ENCODE measurements around the gene ATXN1. TPM values are rescaled to one million over a fixed set of nuclear protein-coding genes. Genes with fewer than 3 reads are reported as not detected.

ATXN1 gene
- total RNA-seq, 2 experiments from 2014 or later, result 27.8 to 32.8 TPM

DNA sequence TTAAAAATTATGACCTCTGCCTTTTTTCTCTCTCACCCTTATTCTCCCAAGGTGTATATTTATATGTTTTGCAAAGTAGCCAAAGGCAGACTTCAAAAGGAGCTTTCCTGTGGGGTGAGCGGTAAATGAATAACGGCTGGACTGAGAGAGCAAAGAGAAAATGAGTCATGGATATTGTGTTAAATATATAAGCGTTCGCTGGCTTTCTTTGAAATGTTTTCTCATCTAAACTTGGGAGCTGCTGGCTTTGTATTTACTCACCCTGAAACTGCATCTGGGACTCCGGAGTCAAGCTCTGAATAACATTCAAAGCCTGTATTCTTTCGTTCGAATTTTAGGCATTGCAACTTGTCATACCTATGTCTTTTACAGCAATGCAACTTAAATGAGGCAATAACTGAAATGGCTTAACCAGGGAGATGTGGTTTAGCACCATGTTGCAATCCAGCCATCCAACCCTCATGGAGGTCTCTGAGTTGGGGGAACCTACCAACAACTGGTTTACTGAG is 32.0 kb downstream of the ATXN1 start:
- Mint-ChIP-seq H3K27me3 (no peaks in the 10 kb centered on the region), H3K36me3 (peaks cover 45% of the 10 kb centered on the region), H3K27ac (peak overlapping the region; percentile 45), H3K4me3 (no peak overlapping the region), H3K4me1 (peaks cover 72% of the 10 kb centered on the region), H3K9me3 (no peaks in the 10 kb centered on the region)
- no peak for DNase-seq

DNA sequence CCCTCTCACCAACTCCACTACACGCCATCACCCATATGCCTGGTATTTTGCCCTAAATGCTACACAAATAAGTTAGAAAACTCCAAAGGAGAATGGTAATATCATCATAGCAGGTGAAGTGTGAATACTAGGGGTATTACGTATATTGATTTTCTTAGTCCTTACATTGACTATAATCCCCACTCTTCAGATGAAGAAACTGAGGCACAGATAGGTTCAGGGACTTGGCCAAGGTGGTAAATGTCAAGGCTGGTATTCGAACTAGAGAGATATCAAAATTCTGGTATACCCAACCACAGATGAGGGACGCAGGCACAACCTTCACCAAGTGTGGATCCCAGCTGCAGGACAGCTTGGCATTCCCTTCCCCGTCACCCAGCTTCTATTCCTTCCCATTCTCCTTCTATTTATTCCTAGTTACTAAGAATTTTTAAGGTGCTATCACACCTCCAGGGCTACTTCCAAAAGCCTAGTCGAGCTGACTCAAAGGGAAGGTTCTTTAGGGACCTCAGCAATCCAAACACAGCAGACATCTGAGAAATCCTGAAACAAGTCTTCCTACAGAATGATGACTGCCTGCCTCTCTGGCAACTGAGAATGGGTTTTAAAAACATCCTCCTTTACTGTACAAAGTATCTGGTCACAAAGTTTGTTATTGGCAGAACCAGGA is 32.6 kb downstream of the ATXN1 start:
- Mint-ChIP-seq H3K9me3 (no peaks in the 10 kb centered on the region), H3K27me3 (no peaks in the 10 kb centered on the region), H3K4me1 (peaks cover 75% of the 10 kb centered on the region), H3K27ac (no peak overlapping the region), H3K4me3 (no peak overlapping the region), H3K36me3 (peaks cover 39% of the 10 kb centered on the region)
- no peak for DNase-seq

DNA sequence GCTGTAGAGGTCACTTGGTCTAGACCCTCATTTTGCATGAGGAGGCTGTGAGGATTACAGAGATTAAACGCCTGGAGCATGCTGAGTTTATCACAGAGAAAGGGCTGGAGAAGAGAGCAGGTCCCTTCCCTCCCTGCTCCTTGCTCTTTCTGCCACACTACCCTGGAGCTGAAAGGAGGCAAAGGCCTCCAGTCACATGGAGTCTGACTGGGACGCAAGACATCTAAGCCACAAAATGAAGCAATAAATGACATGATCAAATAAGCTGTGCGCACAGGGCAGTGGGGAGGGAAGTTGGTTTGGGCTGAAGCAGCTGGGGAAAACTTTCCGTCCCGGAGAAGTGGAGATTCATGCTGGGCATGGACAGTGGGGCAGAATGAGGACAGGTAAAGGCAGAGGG is 33.3 kb downstream of the ATXN1 start:
- Mint-ChIP-seq H3K27ac (no peak overlapping the region), H3K9me3 (no peaks in the 10 kb centered on the region), H3K4me1 (peaks cover 72% of the 10 kb centered on the region), H3K36me3 (peaks cover 34% of the 10 kb centered on the region), H3K4me3 (no peak overlapping the region), H3K27me3 (no peaks in the 10 kb centered on the region)
- no peak for DNase-seq

DNA sequence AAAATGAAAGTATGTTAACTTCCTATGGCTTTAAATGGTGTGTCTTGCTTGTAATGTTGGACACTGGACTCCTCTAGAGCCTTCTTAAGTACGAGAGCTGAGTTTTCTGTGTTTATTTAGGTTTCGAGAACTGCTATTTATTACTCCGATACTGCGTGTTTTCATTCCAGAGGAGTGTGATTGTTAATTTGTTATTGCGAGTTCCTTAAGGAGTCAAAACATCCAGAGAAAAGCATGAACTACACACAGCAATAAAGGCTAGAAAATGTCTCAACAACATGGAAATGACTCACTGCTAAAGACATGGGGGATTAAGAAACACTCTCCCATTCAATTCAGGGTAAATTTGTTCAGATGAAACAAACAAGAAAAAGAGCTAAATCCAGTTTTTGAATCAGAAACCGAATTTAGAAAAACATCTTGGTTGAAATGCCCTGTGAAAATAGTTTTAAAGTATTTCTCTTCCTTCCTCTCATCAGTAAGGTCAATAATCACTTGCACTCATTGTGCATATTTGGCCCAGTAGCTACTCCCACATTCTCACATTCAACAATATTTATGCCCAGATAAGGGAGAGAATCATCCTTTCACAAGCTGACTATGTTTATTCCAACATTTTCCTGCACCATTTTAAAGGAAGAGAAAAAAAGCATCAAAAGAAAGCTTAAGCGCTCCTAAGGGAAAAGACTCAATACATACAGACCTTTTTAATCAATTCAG is 36.0 kb downstream of the ATXN1 start:
- Mint-ChIP-seq H3K4me3 (no peak overlapping the region), H3K27ac (no peak overlapping the region), H3K36me3 (peaks cover 27% of the 10 kb centered on the region), H3K9me3 (no peaks in the 10 kb centered on the region), H3K4me1 (peaks cover 49% of the 10 kb centered on the region), H3K27me3 (no peaks in the 10 kb centered on the region)
- no peak for DNase-seq

DNA sequence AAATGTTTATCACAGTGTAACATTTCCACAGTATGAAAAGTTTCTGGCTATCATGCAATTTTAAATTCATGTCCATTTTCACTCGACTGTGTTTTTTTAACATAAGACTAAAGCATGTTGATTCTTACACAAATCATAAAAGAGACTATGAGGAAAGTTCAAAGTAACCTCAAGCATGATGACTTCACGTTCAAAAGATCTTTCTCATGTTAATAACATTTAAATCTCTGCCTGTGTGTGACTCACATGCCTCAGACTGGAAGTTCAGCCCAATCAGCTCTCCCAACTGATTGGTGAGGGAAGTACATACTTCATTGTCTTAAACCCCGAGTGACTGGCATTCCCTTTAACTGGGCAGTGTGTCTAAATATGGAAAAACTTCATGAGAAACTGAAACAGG is 37.4 kb downstream of the ATXN1 start:
- H3K4me1 Mint-ChIP-seq, result peaks cover 41% of the 10 kb centered on the region
- DNase-seq, result no peak
- no peaks in the 10 kb centered on the region for H3K27me3 Mint-ChIP-seq
- no peak overlapping the region for H3K27ac Mint-ChIP-seq
- peak overlapping the region; percentile 22 for H3K4me3 Mint-ChIP-seq
- H3K9me3 Mint-ChIP-seq, result no peaks in the 10 kb centered on the region
- H3K36me3 Mint-ChIP-seq, result peaks cover 16% of the 10 kb centered on the region

DNA sequence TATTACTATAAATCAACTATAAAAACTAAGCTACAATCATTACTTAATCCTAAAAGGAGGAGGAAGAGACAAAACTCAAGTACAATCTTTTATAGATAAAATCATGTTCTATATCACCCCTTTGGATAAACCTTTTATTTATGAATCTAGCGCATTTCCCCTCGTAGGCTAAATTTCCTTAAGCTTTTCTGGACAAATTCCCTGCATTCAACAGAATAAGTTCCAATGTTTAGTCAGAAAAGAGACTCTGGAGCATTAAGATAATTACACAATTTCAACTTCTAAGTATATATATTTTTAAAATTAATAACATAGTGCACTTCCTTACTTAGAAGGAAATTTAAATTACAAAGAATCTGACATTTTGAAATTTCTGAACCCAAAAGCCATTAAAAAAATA is 37.9 kb downstream of the ATXN1 start:
- peaks cover 15% of the 10 kb centered on the region for H3K36me3 Mint-ChIP-seq
- H3K4me3 Mint-ChIP-seq, result no peak overlapping the region
- H3K27me3 Mint-ChIP-seq, result no peaks in the 10 kb centered on the region
- no peaks in the 10 kb centered on the region for H3K9me3 Mint-ChIP-seq
- peaks cover 39% of the 10 kb centered on the region for H3K4me1 Mint-ChIP-seq
- H3K27ac Mint-ChIP-seq, result no peak overlapping the region
- DNase-seq, result no peak

DNA sequence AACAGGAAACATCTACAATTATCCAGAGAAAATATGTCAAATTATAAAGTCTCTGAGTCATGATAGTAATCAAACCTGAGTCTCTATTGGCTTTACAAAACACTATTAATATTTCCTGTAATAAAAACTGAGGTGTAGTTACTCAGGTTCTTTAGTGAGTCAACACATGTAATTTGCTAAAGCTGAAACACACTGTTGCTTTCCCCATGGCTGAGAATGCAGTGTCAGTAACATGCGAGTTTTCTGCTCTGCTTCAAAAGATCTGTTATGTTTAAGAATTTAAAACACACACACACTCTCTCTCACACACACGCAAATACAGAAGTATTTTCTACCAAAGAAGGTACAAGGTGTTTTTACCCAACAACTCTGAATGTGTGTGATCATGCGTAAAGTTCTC is 38.6 kb downstream of the ATXN1 start:
- Mint-ChIP-seq H3K27ac (no peak overlapping the region), H3K36me3 (peaks cover 11% of the 10 kb centered on the region), H3K4me3 (no peak overlapping the region), H3K4me1 (peaks cover 32% of the 10 kb centered on the region), H3K27me3 (no peaks in the 10 kb centered on the region), H3K9me3 (no peaks in the 10 kb centered on the region)
- DNase-seq, result no peak

DNA sequence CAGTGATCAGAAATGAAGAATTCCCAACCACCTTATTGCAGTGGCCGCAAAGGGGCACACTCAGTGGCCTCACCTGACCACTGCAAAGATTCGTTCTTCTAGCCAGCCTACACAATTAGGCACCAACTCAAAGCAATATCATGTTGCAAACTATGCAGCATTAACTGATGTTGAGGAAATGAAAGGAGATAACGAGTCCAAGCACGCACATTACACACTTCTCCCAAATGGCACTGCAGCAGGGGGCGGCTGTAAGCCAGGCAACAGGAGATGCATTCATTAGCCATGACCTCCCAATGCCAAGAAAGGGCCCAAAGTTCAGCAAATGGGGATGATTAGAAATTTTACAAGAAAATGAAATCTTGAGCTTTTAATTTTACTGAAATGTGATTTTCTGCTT is 39.3 kb downstream of the ATXN1 start:
- peaks cover 12% of the 10 kb centered on the region for H3K36me3 Mint-ChIP-seq
- peaks cover 33% of the 10 kb centered on the region for H3K4me1 Mint-ChIP-seq
- no peak for DNase-seq
- H3K27ac Mint-ChIP-seq, result no peak overlapping the region
- H3K4me3 Mint-ChIP-seq, result no peak overlapping the region
- H3K27me3 Mint-ChIP-seq, result no peaks in the 10 kb centered on the region
- H3K9me3 Mint-ChIP-seq, result no peaks in the 10 kb centered on the region

DNA sequence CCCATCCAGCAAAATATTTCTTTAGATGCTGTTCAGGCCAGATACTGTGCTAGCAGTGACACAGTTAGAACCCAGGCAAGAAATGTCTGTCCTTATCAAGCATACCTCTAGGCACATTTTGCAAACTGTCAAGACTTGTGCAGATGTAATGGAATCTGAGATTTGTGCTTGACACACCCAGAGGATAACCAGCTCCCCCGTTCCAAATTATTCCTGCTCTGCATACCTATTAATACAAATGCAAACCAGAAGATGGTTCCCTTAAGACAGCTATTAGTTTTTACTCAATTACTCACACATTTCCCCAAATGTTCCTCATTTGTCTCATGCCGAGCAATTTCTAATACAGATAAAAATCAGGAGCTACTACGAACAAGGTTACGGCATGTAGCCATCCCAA is 40.4 kb downstream of the ATXN1 start:
- Mint-ChIP-seq H3K36me3 (peaks cover 19% of the 10 kb centered on the region), H3K27me3 (no peaks in the 10 kb centered on the region), H3K9me3 (no peaks in the 10 kb centered on the region), H3K4me3 (no peak overlapping the region), H3K4me1 (peaks cover 27% of the 10 kb centered on the region), H3K27ac (no peak overlapping the region)
- DNase-seq, result no peak

DNA sequence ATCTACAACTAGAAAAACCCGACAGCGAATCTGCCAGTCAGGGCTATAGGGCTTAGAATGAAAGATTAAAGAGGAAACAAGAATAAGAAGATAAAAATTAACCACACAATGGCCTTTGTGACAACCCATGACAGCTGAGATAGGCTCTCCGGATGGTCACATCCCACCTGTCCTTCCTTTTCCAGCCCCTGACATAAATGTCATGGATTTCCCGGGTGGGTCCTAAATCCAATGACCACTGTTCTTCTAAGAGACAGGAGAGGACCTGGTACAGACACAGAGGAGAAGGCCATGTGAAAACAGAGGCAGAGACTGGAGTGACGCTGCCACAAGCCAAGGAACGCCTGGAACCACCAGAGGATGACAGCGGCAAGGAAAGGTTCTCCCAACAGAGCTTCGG is 41.8 kb downstream of the ATXN1 start:
- Mint-ChIP-seq H3K27ac (no peak overlapping the region), H3K36me3 (peaks cover 15% of the 10 kb centered on the region), H3K4me3 (no peak overlapping the region), H3K4me1 (peaks cover 14% of the 10 kb centered on the region), H3K27me3 (no peaks in the 10 kb centered on the region), H3K9me3 (no peaks in the 10 kb centered on the region)
- DNase-seq, result no peak

DNA sequence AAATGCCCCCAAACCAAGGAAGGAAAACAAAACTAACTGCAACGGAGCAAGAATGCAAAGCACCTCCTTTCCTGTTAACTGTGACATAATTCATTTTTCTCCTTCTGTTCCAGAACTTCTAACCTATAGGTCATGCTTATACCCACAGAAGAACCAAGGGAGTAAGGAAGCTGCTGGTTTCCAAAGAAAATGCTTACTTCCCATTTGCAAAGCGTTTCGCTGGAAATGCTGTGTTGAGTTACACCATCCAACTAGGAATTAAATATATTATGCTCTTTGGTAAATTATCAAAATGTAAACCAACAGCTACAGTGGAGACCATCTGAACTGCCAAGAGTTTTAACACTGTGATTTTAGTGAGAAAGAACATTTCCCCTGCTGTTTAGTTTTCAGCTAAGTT is 42.9 kb downstream of the ATXN1 start:
- no peak overlapping the region for H3K27ac Mint-ChIP-seq
- DNase-seq, result no peak
- H3K36me3 Mint-ChIP-seq, result peaks cover 22% of the 10 kb centered on the region
- no peak overlapping the region for H3K4me3 Mint-ChIP-seq
- H3K4me1 Mint-ChIP-seq, result peaks cover 14% of the 10 kb centered on the region
- no peaks in the 10 kb centered on the region for H3K9me3 Mint-ChIP-seq
- H3K27me3 Mint-ChIP-seq, result no peaks in the 10 kb centered on the region

DNA sequence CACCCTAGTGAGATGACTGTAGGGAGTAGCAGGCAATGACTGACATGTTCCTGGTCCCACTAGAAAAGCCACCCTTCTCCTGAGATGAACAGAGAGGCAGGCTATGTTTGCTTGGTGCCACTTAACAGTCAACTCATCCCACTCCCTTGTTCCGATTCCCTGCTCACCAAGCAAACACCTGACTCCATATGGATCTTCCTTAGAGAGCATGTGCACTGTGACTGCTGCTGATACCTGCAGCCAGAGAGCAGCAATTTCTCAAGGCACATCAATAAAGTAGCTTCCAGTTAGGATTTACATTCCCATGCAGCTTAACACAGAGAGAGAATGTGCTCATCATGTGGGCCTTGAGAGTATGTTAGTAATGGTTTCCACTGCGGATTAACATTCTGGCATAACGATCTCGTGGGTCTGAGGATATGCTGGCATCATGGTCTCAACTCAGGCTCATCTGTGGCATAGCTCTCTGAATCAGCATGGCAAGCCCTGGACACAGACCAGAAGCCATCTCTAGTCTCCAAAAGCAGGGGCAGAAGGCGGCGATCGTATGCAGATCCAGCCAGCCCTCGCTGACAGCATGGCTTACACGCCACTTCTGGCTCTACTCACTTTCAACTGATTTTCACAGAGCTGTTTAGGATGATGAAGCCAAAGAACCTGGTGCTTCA is 43.9 kb downstream of the ATXN1 start:
- Mint-ChIP-seq H3K4me3 (no peak overlapping the region), H3K36me3 (peaks cover 26% of the 10 kb centered on the region), H3K27ac (no peak overlapping the region), H3K4me1 (peaks cover 24% of the 10 kb centered on the region), H3K27me3 (no peaks in the 10 kb centered on the region), H3K9me3 (no peaks in the 10 kb centered on the region)
- no peak for DNase-seq

DNA sequence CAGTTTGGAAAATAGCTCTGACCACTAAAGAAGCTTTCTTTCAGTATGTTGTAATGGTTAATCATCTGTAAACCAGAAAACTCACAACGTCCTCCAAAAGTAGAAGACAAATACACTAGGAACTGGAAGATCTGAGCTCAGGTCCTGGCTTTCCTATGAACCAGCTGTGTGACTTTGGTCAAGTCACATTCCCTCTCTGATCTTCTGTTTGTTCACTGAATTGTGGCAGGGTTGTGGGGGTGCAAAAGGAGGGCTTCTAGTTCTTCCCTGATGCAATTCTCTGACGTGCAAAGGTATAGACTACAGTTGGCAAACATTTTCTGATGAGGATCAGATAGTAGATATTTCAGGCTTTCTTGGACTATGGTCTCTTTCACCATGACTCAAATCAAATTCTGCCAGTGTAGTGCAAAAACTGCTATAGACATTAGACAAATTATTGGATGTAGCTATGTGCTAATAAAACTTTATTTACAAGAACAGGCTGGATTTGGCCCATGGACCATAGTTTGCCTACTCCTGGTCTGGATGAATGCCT is 44.9 kb downstream of the ATXN1 start:
- no peak overlapping the region for H3K4me3 Mint-ChIP-seq
- H3K4me1 Mint-ChIP-seq, result peaks cover 33% of the 10 kb centered on the region
- no peak overlapping the region for H3K27ac Mint-ChIP-seq
- H3K27me3 Mint-ChIP-seq, result no peaks in the 10 kb centered on the region
- H3K36me3 Mint-ChIP-seq, result peaks cover 26% of the 10 kb centered on the region
- DNase-seq, result no peak
- H3K9me3 Mint-ChIP-seq, result no peaks in the 10 kb centered on the region

DNA sequence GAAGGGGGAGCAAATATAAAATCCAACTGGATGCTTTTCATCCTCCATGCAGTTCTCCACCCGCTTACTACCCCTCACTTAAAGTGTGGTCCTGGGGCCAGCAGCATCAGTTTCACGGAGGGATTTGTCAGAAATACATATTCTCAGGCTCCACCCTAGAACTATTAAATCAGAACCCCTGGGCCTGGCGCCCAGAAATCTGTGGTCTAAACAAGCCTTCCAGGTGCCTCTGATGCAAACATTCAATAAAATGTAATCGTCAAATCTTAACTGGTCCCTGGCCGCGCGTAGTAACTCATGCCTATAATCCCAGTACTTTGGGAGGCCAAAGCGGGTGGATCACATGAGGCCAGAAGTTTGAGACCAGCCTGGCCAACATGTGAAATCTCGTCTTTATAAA is 47.7 kb downstream of the ATXN1 start:
- DNase-seq, result no peak
- H3K36me3 Mint-ChIP-seq, result peaks cover 22% of the 10 kb centered on the region
- H3K4me1 Mint-ChIP-seq, result peaks cover 35% of the 10 kb centered on the region
- no peaks in the 10 kb centered on the region for H3K27me3 Mint-ChIP-seq
- peak overlapping the region; percentile 90 for H3K27ac Mint-ChIP-seq
- H3K9me3 Mint-ChIP-seq, result no peaks in the 10 kb centered on the region
- no peak overlapping the region for H3K4me3 Mint-ChIP-seq

DNA sequence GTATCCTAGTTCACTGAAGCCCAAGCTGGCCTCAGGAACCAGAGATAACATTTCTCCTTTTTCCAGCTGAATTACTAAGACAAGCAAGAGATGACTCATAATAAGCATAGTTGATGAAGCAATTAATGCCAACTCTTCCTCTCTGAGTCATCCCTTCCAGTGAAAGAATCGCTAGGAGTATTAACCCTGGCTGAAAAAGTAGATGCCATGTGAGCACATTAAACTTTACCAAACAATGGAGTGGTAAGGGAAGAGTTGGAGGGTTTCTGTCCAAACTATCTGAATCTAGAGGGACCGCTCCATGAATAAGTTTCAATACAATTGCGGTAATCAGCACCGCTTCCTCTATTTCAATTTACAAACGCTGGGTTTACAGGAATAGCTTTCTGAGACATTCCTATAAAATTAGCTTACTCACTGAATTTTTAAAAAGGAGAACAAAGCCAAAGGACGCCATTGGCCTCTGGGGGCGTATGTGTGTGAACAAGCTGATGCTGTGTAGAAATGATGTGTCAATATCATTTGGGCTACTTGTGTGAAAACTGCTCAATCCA is 48.3 kb downstream of the ATXN1 start:
- Mint-ChIP-seq H3K4me3 (peak overlapping the region; percentile 76), H3K9me3 (no peaks in the 10 kb centered on the region), H3K36me3 (peaks cover 22% of the 10 kb centered on the region), H3K27me3 (no peaks in the 10 kb centered on the region), H3K4me1 (peaks cover 36% of the 10 kb centered on the region), H3K27ac (peak overlapping the region; percentile 90)
- DNase-seq, result no peak

All from activated naive CD8-positive, alpha-beta T cell treated with anti-CD3 and anti-CD28 coated beads for 36 hours (primary cell).